Heart right ventricle (tissue), 16 donors: Measurements from ENCODE around the gene ACYP2. TPM values are rescaled to one million over a fixed set of nuclear protein-coding genes. Genes with fewer than 3 reads are reported as not detected.
"Not testable (repeated sequence)": the region's sequence is repeated elsewhere in the genome, so short reads cannot be mapped to it uniquely, and the experiment has no call there.

Experiments used
- ATAC-seq, 8 donors: fragments of 200-7000 bp; cut with Tn5 transposase; one replicate each; pipeline ENCODE4 v1.9.1; 2020; ENCODE audit warnings: mild to moderate bottlenecking in 8 of 8, moderate library complexity in 8 of 8, moderate number of reproducible peaks in 1 of 8
- DNase-seq, 2 donors: peaks; one replicate each; pipeline ENCODE4 v3.0.0-alpha.2; 2020
- H3K27ac ChIP-seq, 10 donors: fragments of 200-600 bp; sonication (generic) in 2 of 10; one replicate each; pipeline versions ENCODE4 v1.5.0 to v1.8.0; 2020 to 2022; ENCODE audit warnings: mild to moderate bottlenecking in 3 of 10
- H3K27me3 ChIP-seq, 7 donors: fragments of 200-600 bp; one replicate each; pipeline ENCODE4 v1.8.0; 2021 to 2022; ENCODE audit warnings: mild to moderate bottlenecking in 2 of 7
- H3K36me3 ChIP-seq, 9 donors: fragments of 200-600 bp; sonication (generic) in 1 of 9; one replicate each; pipeline versions ENCODE4 v1.5.0 to v1.8.0; 2020 to 2022; ENCODE audit warnings: mild to moderate bottlenecking in 2 of 9
- H3K4me1 ChIP-seq, 9 donors: fragments of 200-600 bp; sonication (generic) in 1 of 9; one replicate each; pipeline versions ENCODE4 v1.5.0 to v1.8.0; 2020 to 2022; ENCODE audit warnings: mild to moderate bottlenecking in 4 of 9
- H3K4me3 ChIP-seq, 10 donors: fragments of 200-600 bp; sonication (generic) in 2 of 10; one replicate each; pipeline versions ENCODE4 v1.5.0 to v1.8.0; 2020 to 2022; ENCODE audit warnings: mild to moderate bottlenecking in 7 of 10, moderate library complexity in 2 of 10
- H3K9me3 ChIP-seq, 11 donors: fragments of 200-600 bp in 10 of 11; sonication (generic) in 2 of 11; one replicate each; pipeline versions ENCODE4 v1.5.0 to v1.8.0; 2013 to 2022; ENCODE audit warnings: mild to moderate bottlenecking in 2 of 11, control low read depth in 1 of 11, moderate library complexity in 1 of 11
- CTCF ChIP-seq, 9 donors: fragments of 200-600 bp; sonication (generic) in 2 of 9; IDR thresholded peaks; one replicate each; pipeline versions ENCODE4 v1.5.0 to v1.8.0; 2021 to 2022; ENCODE audit warnings: antibody characterized with exemption in 9 of 9, mild to moderate bottlenecking in 5 of 9, moderate library complexity in 1 of 9
- WGBS, 2 donors: extraction: QIAGEN DNeasy Blood & Tissue Kit; methylation state at CpG; one replicate each; pipeline ENCODE4 v1.1.7; 2013; ENCODE audit warnings: inconsistent platforms in 1 of 2; 5-methylcytosine and 5-hydroxymethylcytosine counted together
- intact Hi-C, 10 donors: fragments of 100-400 bp; cut with DNase I; formaldehyde crosslinking; loops; one replicate each; pipeline versions ENCODE4 v1.11.1 to v1.14.2; 2022
- polyA plus RNA-seq, 2 donors: library from polyadenylated mRNA; stranded (reverse); fragments of 200-250 nt; gene quantifications; one replicate each; pipeline ENCODE4 v1.2.3, GENCODE V29; 2013
- total RNA-seq, 10 donors: library from RNA; stranded (reverse); fragmentation: NEBNext Ultra II Directional in 3 of 10; extraction: Animal tissue kit (Norgen Biotek cat#: 25700) in 3 of 10; gene quantifications; one replicate each; pipeline versions ENCODE4 v1.2.1 to v1.2.4, GENCODE V29; 2021 to 2023
- donor health status: Arrhythmogenic right ventricular cardiomyopathy.
- donor health status: ischemic (EF 13 %, LVEDD 7.1; RV severe dilation, severe dysfunction).
- donor health status: healthy with polysubstance abuse.
- donor health status: DM: no; HTN: yes; CAD: no.
- donor health status: DM: no; HTN: no; CAD: no.
- donor health status: ischemic (EF 25% LVEDD 6.9; RV normal size, moderate dysfunction).
- donor health status: ischemic (EF 25% LVEDD 5.7; RV mildly dilated, moderate dysfunction).
- donor health status: healthy.
- donor health status: DM: yes; HTN: yes; CAD: no.
- donor health status: Ischemic cardiomyopathy.
- donor health status: ischemic (EF 35%, LVEDD 5.7; RV mildly dilated, moderate dysfunction).
- donor health status: nonischemic (EF 11% LVEDD 7.7; RV severe dilation, severe dysfunction).
- donor health status: DM: yes; HTN: yes; CAD: no.
- donor health status: PGD.
- donor health status: ischemic (EF 29% LVEDD 5.4; RV normal size, mild dysfunction).
- donor health status: nonischemic (EF 23%, LVEDD 6.1; RV moderate dilation, normal function).

ACYP2 gene
- total and polyA plus RNA-seq, 12 donors = 45.7 to 87.1 (median 74.3) TPM

GRCh38 chr2:54107903-54108615, 7.4 kb upstream of the ACYP2 start:
- ATAC-seq (no peak), DNase-seq (no peak)
- H3K9me3 ChIP-seq = no peaks in the 10 kb centered on the region
- intact Hi-C loops = loop anchor here in 8 of 10 donors (2.0 to 10.0 kb wide), 6 partner anchors 594 to 731 kb away; no protein-coding TSS in a partner anchor
- 74 to 82% methylated on average over 10 of the region's 10 CpGs for WGBS, 2 donors
- H3K36me3 ChIP-seq = no peaks in the 10 kb centered on the region
- H3K4me3 ChIP-seq = no peak overlapping the region
- TF ChIP-seq CTCF (IDR thresholded peaks at IDR 0.05) = no peak
- peaks cover 0 to 15% (median 9%) of the 10 kb centered on the region in 9 donors for H3K4me1 ChIP-seq
- H3K27me3 ChIP-seq = no peaks in the 10 kb centered on the region
- H3K27ac ChIP-seq = no peak overlapping the region

- TF ChIP-seq CTCF (IDR thresholded peaks at IDR 0.05) = no peak
These were observed 5.6 kb upstream of the ACYP2 start for GRCh38 chr2:54109848-54110247.

GRCh38 chr2:54114479-54114878, 936 bp upstream of the ACYP2 start:
- peak overlapping the region in 7 of 10 donors; percentile 60 to 83 (median 64) for H3K4me3 ChIP-seq
- peak overlapping the region; percentile 94 to 100 (median 98) for H3K27ac ChIP-seq
- not testable (repeated sequence) for H3K27me3 ChIP-seq, ATAC-seq, DNase-seq
- intact Hi-C loops = loop anchor here in 3 of 10 donors (2.0 to 10.0 kb wide), 3 partner anchors 140 to 590 kb away; partner anchors contain the start of gene PSME4 (in 1 of the 3)
- WGBS, 2 donors = 89 to 92% methylated on average over 5 to 6 of the region's 6 CpGs
- peaks cover 0 to 12% (median 0%) of the 10 kb centered on the region in 9 donors for H3K36me3 ChIP-seq
- peaks cover 0 to 12% (median 0%) of the 10 kb centered on the region in 11 donors for H3K9me3 ChIP-seq
- H3K4me1 ChIP-seq = peaks cover 0 to 14% (median 8%) of the 10 kb centered on the region in 9 donors

More at GRCh38 chr2:54109848-54110247, 5.6 kb upstream of the ACYP2 start:
- Histone ChIP-seq H3K27ac (no peak overlapping the region), H3K4me3 (no peak overlapping the region), H3K9me3 (no peaks in the 10 kb centered on the region), H3K36me3 (no peaks in the 10 kb centered on the region), H3K27me3 (no peaks in the 10 kb centered on the region), H3K4me1 (peaks cover 0 to 11% (median 5%) of the 10 kb centered on the region in 9 donors)
- DNase-seq (no peak), ATAC-seq (no peak)
- 95 to 97% methylated on average over 3 of the region's 3 CpGs for WGBS, 2 donors
- intact Hi-C loops = loop anchor here in 8 of 10 donors (5.0 to 10.0 kb wide), 6 partner anchors 135 to 727 kb away; partner anchors contain the start of gene PSME4 (in 1 of the 8)

GRCh38 chr2:54114936-54115283, 505 bp upstream of the ACYP2 start:
- H3K27ac ChIP-seq = peak overlapping the region; percentile 94 to 100 (median 98)
- no peak for DNase-seq
- peaks cover 0 to 16% (median 0%) of the 10 kb centered on the region in 9 donors for H3K36me3 ChIP-seq
- H3K4me1 ChIP-seq = peaks cover 0 to 14% (median 8%) of the 10 kb centered on the region in 9 donors
- WGBS, 2 donors = 57 to 58% methylated on average over 3 of the region's 3 CpGs
- peak overlapping the region; percentile 49 to 87 (median 64) for H3K4me3 ChIP-seq
- ATAC-seq = no peak
- intact Hi-C loops = loop anchor here in 3 of 10 donors (2.0 to 10.0 kb wide), 5 partner anchors 140 to 607 kb away; partner anchors contain the start of genes PSME4 (in 2 of the 3) and EML6 (in 1 of the 3)
- no peak for TF ChIP-seq CTCF (IDR thresholded peaks at IDR 0.05)
- no peaks in the 10 kb centered on the region for H3K27me3 ChIP-seq
- peaks cover 0 to 12% (median 0%) of the 10 kb centered on the region in 11 donors for H3K9me3 ChIP-seq
